NB4 (cell line): ENCODE measurements around the gene NUP188.

Experiments used
- CTCF ChIP-seq: IDR thresholded peaks from one replicate; pipeline ENCODE4 v1.5.1; 2012; ENCODE audit warnings: low read depth, low read length
- POLR2A ChIP-seq: IDR thresholded peaks from 2 replicates; pipeline ENCODE4 v1.6.1; 2011; ENCODE audit warnings: mild to moderate bottlenecking; ENCODE audit not compliant: insufficient read length; ENCODE audit errors: extremely low read depth

- TF ChIP-seq CTCF = no peak
- TF ChIP-seq POLR2A = no peak
Measured at GRCh38 chr9:128918921-128919320, 28.6 kb upstream of the NUP188 start.
